HG02571 (cell line): Measurements from ENCODE around the gene SEH1L.
"Not testable (repeated sequence)": the region's sequence is repeated elsewhere in the genome, so short reads cannot be mapped to it uniquely, and the experiment has no call there.

ENCODE experiments used
- ATAC-seq: cut with Tn5 transposase; IDR thresholded peaks from one replicate; pipeline ENCODE4 v1.9.1; 2021; ENCODE audit warnings: mild to moderate bottlenecking, moderate library complexity; ENCODE audit not compliant: unreplicated experiment

The SEH1L gene

DNA sequence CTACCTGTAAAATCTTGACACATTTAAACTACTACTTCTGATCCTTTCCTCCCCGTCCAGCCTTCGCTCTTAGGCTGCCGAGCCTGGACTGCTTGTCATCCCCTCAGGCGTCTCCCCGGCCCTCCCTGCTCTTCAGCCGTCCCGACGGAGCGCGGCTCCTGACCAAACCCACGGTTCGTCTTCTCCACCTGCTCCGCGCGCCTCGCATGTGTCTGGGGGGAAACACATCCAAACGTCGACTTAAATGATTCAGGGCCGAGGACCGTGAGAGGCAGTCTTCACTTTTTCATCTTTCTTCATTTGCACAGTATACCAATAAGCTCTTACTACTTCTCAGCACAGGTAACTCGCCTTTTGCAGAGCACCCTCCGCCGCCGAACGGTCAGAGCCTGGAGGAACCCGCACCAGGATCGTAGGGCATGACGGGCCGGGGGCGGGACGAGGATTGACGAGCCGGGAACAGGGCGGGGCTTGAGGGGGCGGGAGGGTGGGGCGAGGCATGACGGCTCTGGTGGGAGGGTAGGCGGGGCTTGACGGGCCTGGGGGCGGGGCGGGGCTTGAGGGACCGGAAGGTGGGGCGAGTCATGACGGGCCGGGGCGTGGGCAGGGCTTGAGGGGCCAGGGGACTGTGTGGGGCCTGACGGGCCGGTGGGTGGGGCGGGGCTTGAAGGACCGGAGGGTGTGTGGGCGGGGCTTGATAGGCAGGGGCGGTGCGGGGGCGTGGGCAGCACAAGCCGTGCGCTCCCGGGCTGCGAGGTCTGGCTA lies at the start of gene SEH1L:
Gene SEH1L, plus strand, starts transcription at position 727 of the 765 bp plus-strand sequence. CDS start 111 bp downstream, outside the sequence.
- peak; percentile 76 for ATAC-seq

- not testable (repeated sequence) for ATAC-seq
These were observed 46.6 kb upstream of the SEH1L start for GRCh38 chr18:12901208-12901607.

DNA sequence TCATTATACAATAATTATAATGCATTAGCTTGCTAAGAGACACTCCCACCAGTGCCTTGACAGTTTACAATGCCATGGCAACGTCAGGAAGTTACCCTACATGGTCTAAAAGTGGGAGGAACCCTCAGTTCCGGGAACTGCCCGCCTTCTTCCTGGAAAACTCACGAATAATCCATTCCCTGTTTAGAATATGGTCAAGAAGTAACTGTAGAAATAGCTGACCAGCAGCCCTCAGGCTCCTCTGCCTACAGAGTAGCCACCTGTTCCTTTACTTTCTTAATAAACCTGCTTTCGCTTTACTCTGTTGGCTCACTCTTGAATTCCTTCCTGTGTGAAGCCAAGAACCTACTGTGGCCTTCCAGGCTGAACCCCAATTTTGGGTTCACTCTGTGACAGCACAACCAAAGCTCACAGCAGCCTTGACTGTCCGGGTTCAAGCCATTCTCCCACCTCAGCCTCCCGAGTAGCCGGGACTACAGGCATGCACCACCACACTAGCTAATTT lies 43.7 kb upstream of the SEH1L start:
- ATAC-seq = no peak

- ATAC-seq = no peak
These were observed 41.7 kb upstream of the SEH1L start for GRCh38 chr18:12906119-12906518.

GRCh38 chr18:12906773-12907172 lies 41.0 kb upstream of the SEH1L start:
- no peak for ATAC-seq

GRCh38 chr18:12907258-12907925 lies 40.4 kb upstream of the SEH1L start:
- ATAC-seq = no peak

- ATAC-seq = no peak
These were observed 39.1 kb upstream of the SEH1L start for GRCh38 chr18:12908706-12909105.

DNA sequence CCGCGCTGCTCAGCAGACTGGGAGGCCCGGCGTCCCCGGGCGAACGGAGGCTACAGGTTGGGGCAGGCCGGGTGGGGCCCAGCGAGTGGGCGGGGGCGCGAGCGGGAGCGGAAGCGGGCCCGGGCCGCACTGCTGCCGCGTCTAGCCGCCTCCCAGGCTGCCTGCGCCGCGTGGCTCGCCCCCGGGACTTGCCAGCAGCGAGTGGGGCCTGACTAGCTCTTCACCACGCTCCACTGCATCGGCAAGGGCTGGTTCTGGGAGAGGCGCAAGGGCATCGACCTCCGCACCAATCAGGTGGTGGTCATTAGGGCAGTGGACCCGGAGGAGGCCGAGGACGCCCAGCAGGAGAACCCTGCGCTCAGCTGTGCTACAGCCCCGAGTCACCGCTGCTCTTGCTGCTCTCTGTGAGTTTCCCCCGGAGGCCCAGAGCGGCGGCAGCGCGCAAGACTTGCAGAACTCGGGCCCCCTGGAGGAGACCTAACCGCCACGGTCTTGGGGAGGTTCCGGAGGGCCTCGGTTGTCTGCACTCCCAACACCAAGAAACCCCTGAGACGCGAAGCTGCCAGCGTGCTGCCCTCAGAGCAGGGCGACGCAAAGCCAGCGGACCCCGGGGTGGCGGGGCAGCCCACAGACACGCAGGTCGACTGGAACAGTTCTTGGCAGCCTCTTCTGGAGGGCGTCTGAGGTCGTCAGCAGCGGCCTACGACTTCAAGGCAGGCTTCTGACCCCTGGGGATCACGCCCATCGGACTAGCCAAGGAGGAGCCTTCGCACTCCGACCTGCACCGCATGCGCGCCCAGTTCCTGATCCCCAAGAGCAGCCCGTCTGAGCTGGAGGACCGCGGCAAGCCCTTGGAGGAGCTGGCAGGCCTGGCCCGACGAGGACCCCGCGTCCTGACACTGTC lies 36.5 kb upstream of the SEH1L start:
- no peak for ATAC-seq

DNA sequence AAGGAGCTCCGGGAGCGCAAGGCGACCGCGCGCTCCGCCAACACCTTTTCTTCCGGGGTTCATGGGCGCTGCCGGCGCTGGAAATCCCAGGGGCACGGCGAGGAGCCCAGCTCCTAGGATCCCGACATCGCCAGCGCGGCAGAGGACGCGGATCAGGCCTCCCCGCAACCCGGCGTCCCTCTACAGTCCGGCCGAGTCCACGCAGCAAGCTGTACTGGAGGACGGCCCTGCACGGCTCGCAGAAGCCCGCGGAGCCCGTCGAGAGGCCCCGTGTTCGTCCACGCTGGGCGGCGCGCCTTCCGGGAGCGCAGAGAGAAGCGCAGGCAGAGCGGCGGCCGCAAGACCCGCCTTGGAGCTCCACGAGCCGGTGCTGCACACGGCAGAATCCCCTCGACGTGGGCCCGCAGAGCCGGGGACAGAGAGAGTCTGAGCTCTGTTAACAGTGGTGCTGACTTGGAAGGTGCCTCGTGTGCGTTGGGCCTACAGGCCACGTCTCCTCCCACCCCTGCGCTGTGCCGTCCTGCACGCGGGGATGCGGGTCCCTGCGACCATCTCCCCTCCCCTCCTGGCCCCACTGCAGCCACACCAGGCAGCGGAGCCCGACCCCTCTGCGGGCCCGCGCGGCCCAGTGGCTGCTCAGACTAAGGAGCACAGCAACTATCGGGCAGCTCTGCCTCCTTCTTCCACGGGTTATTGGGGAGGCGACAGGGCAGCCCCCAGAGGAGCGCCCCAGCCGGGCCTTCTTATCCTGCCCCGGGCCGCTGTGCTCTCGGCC lies 35.7 kb upstream of the SEH1L start:
- no peak for ATAC-seq

DNA sequence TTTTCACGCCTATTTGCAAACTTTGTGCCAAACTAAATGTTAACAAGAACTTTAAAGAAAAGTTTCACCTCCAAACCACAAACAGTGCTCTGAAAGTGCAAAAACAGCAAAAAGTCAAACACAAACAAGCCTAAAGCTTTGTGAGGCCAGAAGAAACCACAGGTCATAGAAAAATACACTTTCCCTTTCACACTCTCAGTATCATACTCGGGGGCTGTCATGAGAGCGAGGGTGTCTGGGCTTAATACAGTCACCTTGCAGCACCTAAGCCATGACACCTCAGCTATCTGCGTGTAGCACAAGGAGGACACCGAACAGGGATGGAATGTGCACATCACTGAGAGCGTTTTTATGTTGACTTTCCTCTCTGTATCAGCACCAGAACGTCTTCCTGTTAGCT lies 26.6 kb upstream of the SEH1L start:
- ATAC-seq = no peak

DNA sequence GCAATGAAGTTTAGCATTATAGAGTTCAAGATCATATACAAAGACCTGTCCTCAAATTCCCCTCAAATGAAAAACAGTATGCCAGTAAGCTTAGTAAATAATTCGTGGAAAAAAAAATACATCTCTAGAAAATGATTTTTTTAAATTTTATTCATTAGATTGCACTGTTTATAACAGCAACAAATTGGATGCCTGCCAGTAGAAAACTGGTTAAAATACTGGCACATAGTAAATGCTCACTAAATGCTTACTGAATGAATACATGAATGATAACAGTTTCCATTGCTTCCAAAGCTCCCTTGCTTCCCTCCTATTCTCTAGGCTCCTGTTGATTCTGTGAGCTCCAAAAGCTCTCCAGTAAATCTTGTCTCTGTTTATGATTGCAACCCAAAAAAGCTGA lies 25.5 kb upstream of the SEH1L start:
- no peak for ATAC-seq

GRCh38 chr18:12924616-12925015 lies 23.2 kb upstream of the SEH1L start:
- no peak for ATAC-seq

DNA sequence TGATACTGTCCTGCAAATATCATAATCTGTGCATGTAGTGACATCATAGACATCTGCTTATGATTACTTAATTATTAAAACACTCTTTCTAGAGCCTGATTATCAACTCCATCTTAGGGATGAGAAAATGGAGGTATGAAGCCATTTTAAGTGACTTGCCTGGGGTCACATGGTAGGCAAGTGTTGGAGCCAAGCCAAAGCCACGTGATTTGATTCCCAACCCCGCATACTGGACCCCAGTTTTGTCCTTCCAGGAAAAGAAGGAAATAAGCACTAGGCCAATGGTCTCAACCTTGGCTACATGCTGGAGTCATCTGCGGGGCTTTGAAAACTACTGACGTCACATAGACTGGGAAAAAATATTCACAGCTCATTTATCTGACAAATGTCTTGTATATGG lies 19.6 kb upstream of the SEH1L start:
- no peak for ATAC-seq

DNA sequence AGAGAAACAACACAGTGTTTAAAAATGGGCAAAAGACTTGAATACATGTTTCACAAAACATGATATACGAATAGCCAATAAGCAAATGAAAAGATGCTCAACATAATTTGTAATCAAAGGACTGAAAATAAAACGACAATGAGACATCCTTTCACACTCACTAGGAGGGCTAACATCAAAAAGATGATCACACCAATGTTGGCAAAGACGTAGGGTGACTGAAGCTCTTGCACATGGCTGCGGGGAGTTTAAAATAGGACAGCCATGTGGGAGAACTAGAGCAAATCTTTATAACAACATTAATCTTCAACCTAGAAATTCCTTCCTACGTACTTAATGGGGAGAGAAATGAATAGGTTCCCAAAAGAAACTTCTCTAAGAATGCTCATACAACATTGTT lies 19.2 kb upstream of the SEH1L start:
- no peak for ATAC-seq

DNA sequence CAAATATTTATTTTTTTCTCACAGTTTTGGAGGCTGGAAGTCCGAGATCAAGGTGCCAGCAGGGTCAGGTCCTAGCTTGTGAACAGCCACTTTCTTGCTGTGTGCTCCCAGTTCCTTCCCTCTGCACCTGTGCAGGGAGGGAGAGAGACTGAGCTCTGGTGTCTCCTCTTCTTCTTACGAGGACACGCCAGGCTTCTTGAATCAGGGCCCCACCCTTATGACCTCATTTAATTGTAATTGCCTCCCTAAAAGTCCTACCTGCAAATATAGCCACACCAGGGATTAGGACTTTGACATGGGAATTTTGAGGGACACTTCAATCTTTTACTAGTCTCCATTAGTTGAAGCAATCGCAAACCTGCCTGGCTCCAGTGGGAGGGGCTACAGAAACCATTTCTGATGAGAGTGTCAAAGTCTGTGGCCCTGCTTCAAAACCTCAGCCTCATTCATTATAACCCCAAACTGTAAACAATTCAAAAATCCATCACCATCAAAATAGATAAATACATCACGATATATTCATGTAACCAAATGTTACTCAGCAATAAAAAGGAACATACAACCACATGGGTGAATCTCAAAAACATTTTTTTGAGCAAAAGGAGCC lies 18.2 kb upstream of the SEH1L start:
- no peak for ATAC-seq

GRCh38 chr18:12930376-12930775 lies 17.4 kb upstream of the SEH1L start:
- no peak for ATAC-seq

GRCh38 chr18:12930908-12931307 lies 16.9 kb upstream of the SEH1L start:
- no peak for ATAC-seq

GRCh38 chr18:12933327-12933726 lies 14.5 kb upstream of the SEH1L start:
- ATAC-seq = no peak

- no peak for ATAC-seq
These were observed 13.2 kb upstream of the SEH1L start for GRCh38 chr18:12934454-12935071.

DNA sequence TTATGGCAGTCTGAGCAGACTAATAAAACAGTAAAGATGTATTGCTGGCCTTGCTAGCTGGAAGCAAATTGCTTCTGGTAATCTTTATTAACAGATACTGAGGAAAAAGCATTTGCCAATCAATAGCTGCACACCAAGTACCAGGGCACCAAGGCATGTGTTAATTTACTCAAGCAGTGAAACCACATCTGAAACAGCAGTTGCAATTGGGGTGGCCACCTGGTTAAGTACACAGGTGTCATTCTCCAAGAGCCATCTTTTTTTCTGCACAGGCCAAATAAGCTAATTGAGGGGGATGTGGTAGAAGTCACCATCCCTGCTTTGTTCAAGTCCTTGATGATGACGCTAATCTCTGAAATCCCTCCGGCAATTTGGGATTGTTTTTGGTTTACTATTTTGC lies 8.6 kb upstream of the SEH1L start:
- no peak for ATAC-seq
